ENCODE measurements around the gene TRIM54. TPM values are rescaled to one million over a fixed set of nuclear protein-coding genes. Genes with fewer than 3 reads are reported as not detected.

The TRIM54 gene
- total RNA-seq, 1 experiment from 2014 or later, result 9.8 TPM

- Histone ChIP-seq H3K27ac (no peak overlapping the region), H3K36me3 (ENCODE audit: low read depth) (peaks cover 3% of the 10 kb centered on the region; the same call in 1 of the 2 replicates), H3K4me1 (replicated peaks; ENCODE audit: insufficient read depth) (no peaks in the 10 kb centered on the region), H3K27me3 (ENCODE audit: insufficient read depth, low read depth) (no peaks in the 10 kb centered on the region), H3K4me2 (no peak overlapping the region), H3K4me3 (no peak overlapping the region), H3K9me3 (ENCODE audit: insufficient read depth, low read depth) (no peaks in the 10 kb centered on the region), H3K79me2 (ENCODE audit: low read depth) (no peaks in the 10 kb centered on the region), H3F3A (ENCODE audit: insufficient read depth, low read depth) (peaks cover 4% of the 10 kb centered on the region; the same call in 1 of the 2 replicates), H2AFZ (no peak overlapping the region), H3K9me2 (ENCODE audit: insufficient read depth) (no peaks in the 10 kb centered on the region), H4K20me1 (ENCODE audit: insufficient read depth) (no peaks in the 10 kb centered on the region)
- no peak for DNase-seq
- ChIA-PET CTCF (no interaction called here), POLR2A (ENCODE audit: unreplicated experiment) (no interaction called here)
- no TSS peak for BruUV-seq (replicated peaks)
- intact Hi-C loops (cut with micrococcal nuclease; ENCODE audit: unreplicated experiment), result no loop called here
- TF ChIP-seq EZH2 (IDR thresholded peaks at IDR 0.05; ENCODE audit: low read depth), result no peak
- TF ChIP-seq CTCF (conservative IDR thresholded peaks at IDR 0.05), result no peak
Measured at GRCh38 chr2:27243391-27244130, 38.7 kb upstream of the TRIM54 start.

DNA sequence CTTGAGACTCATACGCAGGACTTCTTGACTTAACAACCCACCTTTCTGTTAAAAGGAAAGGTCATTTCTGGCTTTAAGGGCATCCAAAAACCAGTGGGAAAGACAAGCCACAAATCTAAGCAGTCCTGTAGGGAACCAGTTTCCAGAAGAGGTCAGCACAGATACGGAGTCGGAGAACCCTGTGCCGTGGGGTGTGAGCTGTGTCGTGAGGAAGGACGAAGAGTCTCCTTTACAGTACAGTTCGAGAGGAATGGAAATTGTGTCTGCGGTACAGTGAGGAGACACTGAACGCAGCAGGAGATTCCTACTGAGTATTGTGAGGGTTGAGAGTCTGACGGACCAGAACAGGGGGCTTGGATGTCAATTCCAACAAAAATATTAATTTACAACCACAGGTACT lies 37.1 kb upstream of the TRIM54 start:
- H4K20me1 ChIP-seq (ENCODE audit: insufficient read depth), result no peaks in the 10 kb centered on the region
- TF ChIP-seq EZH2 (IDR thresholded peaks at IDR 0.05; ENCODE audit: low read depth) (no peak), CTCF (conservative IDR thresholded peaks at IDR 0.05) (no peak)
- DNase-seq, result no peak
- peaks cover 3% of the 10 kb centered on the region; the same call in 1 of the 2 replicates for H3K36me3 ChIP-seq (ENCODE audit: low read depth)
- H3K79me2 ChIP-seq (ENCODE audit: low read depth), result no peaks in the 10 kb centered on the region
- H3K9me3 ChIP-seq (ENCODE audit: insufficient read depth, low read depth), result no peaks in the 10 kb centered on the region
- H3K4me2 ChIP-seq, result no peak overlapping the region
- H3K27me3 ChIP-seq (ENCODE audit: insufficient read depth, low read depth), result no peaks in the 10 kb centered on the region; the same call in 1 of the 2 replicates
- intact Hi-C loops (cut with micrococcal nuclease; ENCODE audit: unreplicated experiment), result no loop called here
- no peak overlapping the region for H3K27ac ChIP-seq
- no peak overlapping the region for H2AFZ ChIP-seq
- BruUV-seq (replicated peaks), result no TSS peak
- H3K9me2 ChIP-seq (ENCODE audit: insufficient read depth), result no peaks in the 10 kb centered on the region
- POLR2A ChIA-PET (ENCODE audit: unreplicated experiment), result no interaction called here
- H3K4me3 ChIP-seq, result no peak overlapping the region
- CTCF ChIA-PET, result interaction anchor here (0.7 kb wide), 1 partner anchor 257 kb away, joined by 3 read pairs; no protein-coding TSS in a partner anchor
- no peaks in the 10 kb centered on the region for H3K4me1 ChIP-seq (replicated peaks; ENCODE audit: insufficient read depth)
- peaks cover 4% of the 10 kb centered on the region; the same call in 1 of the 2 replicates for H3F3A ChIP-seq (ENCODE audit: insufficient read depth, low read depth)

- H3F3A ChIP-seq (ENCODE audit: insufficient read depth, low read depth), result peaks cover 4% of the 10 kb centered on the region; the same call in 1 of the 2 replicates
- H3K4me2 ChIP-seq, result no peak overlapping the region
- H4K20me1 ChIP-seq (ENCODE audit: insufficient read depth), result no peaks in the 10 kb centered on the region
- H3K79me2 ChIP-seq (ENCODE audit: low read depth), result no peaks in the 10 kb centered on the region
- H3K27me3 ChIP-seq (ENCODE audit: insufficient read depth, low read depth), result no peaks in the 10 kb centered on the region; the same call in 1 of the 2 replicates
- H3K9me2 ChIP-seq (ENCODE audit: insufficient read depth), result no peaks in the 10 kb centered on the region
- POLR2A ChIA-PET (ENCODE audit: unreplicated experiment), result no interaction called here
- DNase-seq, result no peak
- H2AFZ ChIP-seq, result no peak overlapping the region
- no TSS peak for BruUV-seq (replicated peaks)
- H3K4me1 ChIP-seq (replicated peaks; ENCODE audit: insufficient read depth), result no peaks in the 10 kb centered on the region
- no peak overlapping the region for H3K27ac ChIP-seq
- CTCF ChIA-PET, result interaction anchor here (0.7 kb wide), 1 partner anchor 257 kb away, joined by 3 read pairs; no protein-coding TSS in a partner anchor
- no peaks in the 10 kb centered on the region for H3K9me3 ChIP-seq (ENCODE audit: insufficient read depth, low read depth)
- no peak for TF ChIP-seq CTCF (conservative IDR thresholded peaks at IDR 0.05)
- no peak for TF ChIP-seq EZH2 (IDR thresholded peaks at IDR 0.05; ENCODE audit: low read depth)
- H3K4me3 ChIP-seq, result no peak overlapping the region
- intact Hi-C loops (cut with micrococcal nuclease; ENCODE audit: unreplicated experiment), result no loop called here
- H3K36me3 ChIP-seq (ENCODE audit: low read depth), result peaks cover 3% of the 10 kb centered on the region; the same call in 1 of the 2 replicates
Measured at GRCh38 chr2:27245626-27246025, 36.6 kb upstream of the TRIM54 start.
